Measurements from ENCODE around the gene NKD1. TPM values are rescaled to one million over a fixed set of nuclear protein-coding genes. Genes with fewer than 3 reads are reported as not detected.

Gene NKD1
- total RNA-seq, 4 donors from 2014 or later: 3.5 to 48.1 (median 8.9) TPM

DNA sequence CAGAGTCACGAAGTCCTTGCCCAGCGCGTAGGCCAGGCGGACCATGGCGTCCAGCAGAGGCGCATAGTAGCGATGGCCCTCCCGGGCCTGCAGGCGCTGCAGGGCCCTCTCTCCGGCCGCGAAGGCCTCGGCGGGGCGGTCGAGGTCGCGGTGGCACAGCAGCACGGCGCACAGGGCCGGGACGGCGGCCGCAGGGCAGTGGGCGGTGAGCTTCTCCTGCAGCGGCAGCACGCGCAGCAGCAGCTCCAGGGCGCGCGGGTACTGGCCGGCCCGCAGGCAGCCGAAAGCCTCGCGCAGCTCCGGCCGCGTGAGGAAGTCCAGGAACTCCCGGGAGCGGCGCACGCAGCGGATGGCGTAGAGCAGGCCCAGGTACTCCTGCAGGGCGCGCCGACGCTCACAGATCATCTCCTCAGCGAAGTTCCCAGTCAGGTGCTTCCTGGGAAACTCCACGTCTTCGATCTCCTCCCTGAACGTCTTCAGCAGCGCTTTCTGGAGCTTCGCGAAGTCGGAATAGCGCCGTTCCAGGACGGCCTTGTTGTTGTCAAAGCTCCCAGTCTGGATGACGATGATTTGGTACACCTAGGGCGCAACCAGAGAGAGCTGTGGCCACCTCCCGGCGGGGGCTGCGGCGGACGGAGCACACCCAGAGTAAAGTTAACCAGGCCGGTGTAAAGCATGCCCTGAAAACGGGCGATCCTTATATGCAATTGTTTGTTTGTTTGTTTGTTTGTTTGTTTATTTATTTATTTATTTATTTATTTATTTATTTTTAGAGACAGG is 125.5 kb downstream of the NKD1 start:
- H3K27me3 ChIP-seq: no peaks in the 10 kb centered on the region
- TF ChIP-seq CTCF (IDR thresholded peaks at IDR 0.05): no peak
- TF ChIP-seq POLR2A (IDR thresholded peaks at IDR 0.05): no peak
- intact Hi-C loops (cut with DNase I; ENCODE audit: low total_unique reads): no loop called here
- peaks cover 0 to 11% of the 10 kb centered on the region in 2 donors for H3K9me3 ChIP-seq
- H3K4me1 ChIP-seq: no peaks in the 10 kb centered on the region
- no peak overlapping the region for H3K4me3 ChIP-seq
- no peak for DNase-seq
- no peaks in the 10 kb centered on the region for H3K36me3 ChIP-seq
- H3K27ac ChIP-seq: no peak overlapping the region

- peaks cover 0 to 11% of the 10 kb centered on the region in 2 donors for H3K9me3 ChIP-seq
- TF ChIP-seq CTCF (IDR thresholded peaks at IDR 0.05) (no peak), POLR2A (IDR thresholded peaks at IDR 0.05) (no peak)
- intact Hi-C loops (cut with DNase I; ENCODE audit: low total_unique reads): no loop called here
- H3K36me3 ChIP-seq: no peaks in the 10 kb centered on the region
- H3K27ac ChIP-seq: no peak overlapping the region
- H3K27me3 ChIP-seq: no peaks in the 10 kb centered on the region
- H3K4me3 ChIP-seq: no peak overlapping the region
- no peak for DNase-seq
- H3K4me1 ChIP-seq: no peaks in the 10 kb centered on the region
Observed at GRCh38 chr16:50674831-50675230, 126.6 kb downstream of the NKD1 start.

- no peak for DNase-seq
- H3K36me3 ChIP-seq: no peaks in the 10 kb centered on the region
- TF ChIP-seq POLR2A (IDR thresholded peaks at IDR 0.05) (no peak), CTCF (IDR thresholded peaks at IDR 0.05) (no peak)
- H3K27me3 ChIP-seq: no peaks in the 10 kb centered on the region
- H3K27ac ChIP-seq: no peak overlapping the region
- intact Hi-C loops (cut with DNase I; ENCODE audit: low total_unique reads): no loop called here
- no peak overlapping the region for H3K4me3 ChIP-seq
- H3K4me1 ChIP-seq: no peaks in the 10 kb centered on the region
- peaks cover 0 to 11% of the 10 kb centered on the region in 2 donors for H3K9me3 ChIP-seq
Observed at GRCh38 chr16:50675686-50676610, 127.8 kb downstream of the NKD1 start.

GRCh38 chr16:50676684-50677225 is 128.6 kb downstream of the NKD1 start:
- no peaks in the 10 kb centered on the region for H3K36me3 ChIP-seq
- no peaks in the 10 kb centered on the region for H3K4me1 ChIP-seq
- TF ChIP-seq POLR2A (IDR thresholded peaks at IDR 0.05) (no peak), CTCF (IDR thresholded peaks at IDR 0.05) (no peak)
- H3K4me3 ChIP-seq: no peak overlapping the region
- no peak overlapping the region for H3K27ac ChIP-seq
- no peak for DNase-seq
- no peaks in the 10 kb centered on the region for H3K27me3 ChIP-seq
- intact Hi-C loops (cut with DNase I; ENCODE audit: low total_unique reads): no loop called here
- H3K9me3 ChIP-seq: peaks cover 0 to 6% of the 10 kb centered on the region in 2 donors

All from uterus (tissue), 4 donors.